Stimulated activated CD8-positive, alpha-beta memory T cell treated with anti-CD3 and anti-CD28 coated beads, Interleukin-15, amount 100 ng/mL, for 1 hour (primary cell): Measurements from ENCODE around the gene FHIT.
"Not testable (repeated sequence)": the region's sequence is repeated elsewhere in the genome, so short reads cannot be mapped to it uniquely, and the experiment has no call there.

Source experiments
- DNase-seq: peaks from one replicate; pipeline ENCODE4 v3.0.0-alpha.2; 2020; ENCODE audit warnings: low read depth

The FHIT gene

GRCh38 chr3:61111825-61112224, 139.4 kb downstream of the FHIT start:
- DNase-seq: no peak

- no peak for DNase-seq
These were observed 140.7 kb downstream of the FHIT start for GRCh38 chr3:61110576-61110975.

GRCh38 chr3:61108247-61109019, 142.8 kb downstream of the FHIT start:
- no peak for DNase-seq

DNA sequence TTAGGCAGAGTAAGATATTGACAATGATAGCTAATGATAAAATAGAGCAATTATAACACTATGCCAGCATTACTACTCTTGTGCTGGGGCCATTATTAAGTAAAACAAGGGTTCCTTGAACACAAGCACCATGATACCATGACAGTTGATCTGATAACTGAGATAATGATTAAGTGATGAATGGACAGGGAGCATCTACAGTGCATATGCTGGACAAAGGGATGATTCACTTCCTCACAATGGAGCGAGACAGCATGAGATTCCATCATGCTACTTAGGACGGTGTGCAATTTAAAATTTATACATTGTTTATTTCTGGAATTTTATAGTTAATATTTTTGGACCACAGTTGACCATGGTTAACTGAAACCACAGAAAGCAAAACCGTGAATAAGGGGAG, 156.6 kb downstream of the FHIT start:
- no peak for DNase-seq

DNA sequence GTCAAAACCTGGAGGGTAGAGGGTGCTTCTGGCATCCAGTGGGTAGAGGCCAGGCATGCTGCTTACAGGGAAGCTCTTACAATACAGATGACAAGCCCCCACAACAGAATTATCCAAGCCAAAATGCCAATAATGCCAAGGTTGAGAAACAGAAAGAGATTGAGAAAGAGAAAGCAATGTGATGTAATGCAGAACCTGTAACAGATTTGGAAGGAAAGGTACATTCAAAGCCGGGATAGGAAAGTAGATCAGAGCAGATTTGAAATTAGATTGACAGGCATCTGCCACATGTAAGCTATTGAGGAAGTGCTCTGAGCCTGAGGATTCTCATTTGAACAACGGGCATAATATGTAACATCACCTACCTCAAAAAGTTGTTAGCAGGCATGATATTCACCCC, 157.9 kb downstream of the FHIT start:
- DNase-seq: no peak

DNA sequence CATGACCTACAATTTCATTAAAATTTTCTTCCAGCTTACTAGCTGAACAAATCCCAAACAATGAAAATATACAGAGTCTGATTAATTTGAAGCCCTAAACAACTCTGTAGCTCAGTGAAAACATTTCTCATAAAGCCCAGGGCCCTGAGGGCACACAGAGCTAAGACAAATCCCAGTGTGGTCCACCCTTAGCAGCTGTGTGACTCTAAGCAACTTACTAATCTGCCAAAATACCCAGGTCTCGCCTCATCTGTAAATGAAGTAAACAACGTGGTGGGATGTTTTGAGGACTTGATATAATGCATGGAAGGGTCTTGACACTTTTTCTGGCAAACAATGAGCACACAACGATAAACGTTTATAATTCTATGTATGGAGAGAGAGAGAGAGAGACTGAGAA, 158.4 kb downstream of the FHIT start:
- no peak for DNase-seq

DNA sequence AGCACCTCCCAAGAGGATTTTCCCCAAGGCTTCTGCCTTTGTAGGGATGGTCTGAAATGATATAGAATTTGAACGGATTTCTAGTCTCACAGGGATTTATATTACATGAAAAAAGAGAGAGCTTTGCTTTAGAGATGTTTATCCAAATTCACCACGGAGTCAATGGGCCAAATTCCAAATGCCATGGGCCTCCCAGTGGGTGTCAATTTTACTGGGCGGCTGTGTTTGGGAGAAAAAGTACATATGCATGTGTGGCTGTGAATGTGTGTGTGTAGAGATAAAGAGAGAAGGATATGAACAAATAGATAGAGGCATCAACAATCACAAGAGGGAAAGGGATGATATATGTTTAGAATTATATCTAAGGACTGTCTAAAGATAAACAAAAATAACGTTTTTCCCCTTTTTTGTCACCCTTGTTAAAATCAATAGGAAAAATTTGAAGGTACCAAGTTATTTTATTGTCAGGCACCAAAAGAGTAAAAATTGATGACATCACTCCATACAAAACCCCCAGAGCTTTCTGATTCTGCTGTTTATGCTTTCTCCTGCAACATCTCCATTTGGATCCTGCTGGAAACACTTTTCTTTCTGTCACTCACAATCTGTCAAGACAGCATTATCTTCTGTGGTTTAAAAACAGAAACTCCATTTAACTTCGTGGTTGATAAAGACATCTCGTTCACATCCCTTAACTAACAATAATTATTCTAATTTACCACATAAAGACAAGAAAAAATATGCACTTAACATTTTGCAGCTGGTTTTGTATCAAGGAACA, 160.7 kb downstream of the FHIT start:
- DNase-seq: no peak

- DNase-seq: no peak
These were observed 163.8 kb downstream of the FHIT start for GRCh38 chr3:61087465-61087864.

DNA sequence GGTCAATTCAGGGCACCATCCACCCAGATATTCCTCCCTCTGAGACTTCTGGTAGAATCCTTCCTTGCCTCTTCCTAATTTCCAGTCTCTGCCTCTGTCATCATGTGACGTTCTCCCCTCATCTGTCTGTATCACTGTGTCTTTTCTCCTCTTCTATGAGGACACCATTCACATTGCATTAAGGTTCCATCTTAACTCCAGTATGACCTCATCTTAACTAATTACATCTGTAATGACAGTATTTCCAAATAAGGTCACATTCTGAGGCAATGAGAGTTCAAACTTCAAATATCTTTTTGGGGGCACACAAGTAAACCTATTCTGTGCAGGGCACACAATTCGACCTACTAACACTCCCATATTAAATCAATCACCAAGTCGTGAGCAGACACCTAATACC, 169.7 kb downstream of the FHIT start:
- no peak for DNase-seq

DNA sequence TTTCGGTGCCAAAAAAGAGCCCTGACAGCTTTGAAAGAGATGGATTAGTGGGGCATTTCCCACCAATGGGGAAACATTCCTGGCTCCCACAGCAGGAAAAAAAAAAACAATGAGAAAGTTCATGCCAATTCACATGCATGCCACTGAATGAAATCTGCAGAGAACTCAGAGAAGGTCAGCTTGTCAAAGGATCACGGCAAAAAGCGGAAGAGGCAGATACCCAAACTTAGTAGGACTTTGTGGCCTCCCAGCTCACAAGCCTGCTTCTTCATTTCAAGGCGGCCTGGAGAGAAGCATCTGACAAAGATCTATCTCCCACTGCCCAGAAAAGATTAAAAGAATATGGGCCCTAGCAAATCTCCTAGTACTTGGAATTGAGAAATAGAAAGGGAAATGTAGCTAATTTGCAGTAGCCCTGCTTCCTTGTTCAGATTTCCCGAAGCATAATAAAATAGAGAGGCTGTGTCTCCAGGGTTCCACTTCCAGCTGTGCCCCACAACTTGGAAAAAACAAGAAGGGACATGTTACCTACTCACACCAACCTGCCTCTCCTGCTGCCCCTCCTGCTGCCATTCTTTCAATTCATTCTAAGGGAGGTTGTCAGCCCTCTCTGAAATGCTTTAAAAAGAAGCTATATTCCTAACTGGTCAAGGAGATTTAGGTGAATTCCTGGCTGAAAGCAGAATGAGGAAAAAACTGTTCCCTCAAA, 170.4 kb downstream of the FHIT start:
- DNase-seq: no peak

DNA sequence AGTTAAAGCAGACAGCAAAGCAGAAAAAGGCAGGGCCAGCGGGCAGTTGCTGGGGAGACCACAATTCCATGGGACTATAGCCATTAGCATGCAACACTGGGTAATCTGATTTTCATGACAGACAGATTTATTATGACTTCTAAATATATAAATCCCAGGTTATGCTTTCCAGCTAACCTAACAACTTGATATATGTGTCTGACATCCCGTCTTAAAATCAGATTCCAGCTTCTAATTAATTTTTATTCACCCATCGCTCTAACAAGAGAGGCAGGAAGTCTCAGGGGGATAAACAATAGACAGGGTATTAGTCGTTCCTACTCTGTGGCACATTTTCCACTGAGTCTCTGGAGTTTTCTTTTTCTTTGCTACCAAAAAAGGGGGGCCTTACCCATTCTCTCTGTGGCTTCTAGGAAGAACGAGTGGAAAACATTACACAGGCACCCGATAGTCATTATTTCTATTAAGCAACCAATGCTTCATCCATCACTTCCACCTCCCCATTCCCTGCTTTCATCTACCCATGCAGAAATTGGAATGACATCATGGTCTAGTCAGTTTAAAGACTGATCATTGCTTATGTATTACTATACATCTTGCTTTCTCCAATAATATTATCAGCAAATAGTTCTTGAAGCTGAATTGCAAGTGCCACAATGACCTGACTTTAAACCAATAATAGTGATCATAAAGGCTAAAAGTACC, 173.1 kb downstream of the FHIT start:
- DNase-seq: no peak

- no peak for DNase-seq
These were observed 173.7 kb downstream of the FHIT start for GRCh38 chr3:61077551-61077950.

DNA sequence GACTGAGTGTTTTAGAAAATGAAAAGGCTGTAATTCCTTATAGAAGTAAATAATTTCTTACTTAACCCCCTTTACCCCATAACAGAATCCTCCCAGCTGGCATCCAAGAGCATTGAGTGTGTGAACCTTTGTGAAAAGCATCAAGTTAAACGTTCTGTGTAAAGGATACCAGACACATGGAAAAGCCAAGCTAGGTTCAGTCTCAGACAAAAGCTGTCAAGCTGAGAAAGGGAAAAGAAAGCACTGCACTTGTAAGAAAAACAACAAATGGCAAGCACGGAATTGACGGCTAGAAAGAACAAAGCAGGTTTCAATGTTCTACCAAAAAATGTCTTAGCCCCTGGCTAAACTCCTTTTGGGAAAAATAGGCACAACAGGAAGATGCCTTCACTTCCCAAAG, 176.5 kb downstream of the FHIT start:
- DNase-seq: no peak

- DNase-seq: no peak
These were observed 177.6 kb downstream of the FHIT start for GRCh38 chr3:61073566-61074165.

GRCh38 chr3:61068084-61068483, 183.2 kb downstream of the FHIT start:
- no peak for DNase-seq

- no peak for DNase-seq
These were observed 184.5 kb downstream of the FHIT start for GRCh38 chr3:61066800-61067199.

- DNase-seq: not testable (repeated sequence)
These were observed 185.0 kb downstream of the FHIT start for GRCh38 chr3:61066222-61066621.

DNA sequence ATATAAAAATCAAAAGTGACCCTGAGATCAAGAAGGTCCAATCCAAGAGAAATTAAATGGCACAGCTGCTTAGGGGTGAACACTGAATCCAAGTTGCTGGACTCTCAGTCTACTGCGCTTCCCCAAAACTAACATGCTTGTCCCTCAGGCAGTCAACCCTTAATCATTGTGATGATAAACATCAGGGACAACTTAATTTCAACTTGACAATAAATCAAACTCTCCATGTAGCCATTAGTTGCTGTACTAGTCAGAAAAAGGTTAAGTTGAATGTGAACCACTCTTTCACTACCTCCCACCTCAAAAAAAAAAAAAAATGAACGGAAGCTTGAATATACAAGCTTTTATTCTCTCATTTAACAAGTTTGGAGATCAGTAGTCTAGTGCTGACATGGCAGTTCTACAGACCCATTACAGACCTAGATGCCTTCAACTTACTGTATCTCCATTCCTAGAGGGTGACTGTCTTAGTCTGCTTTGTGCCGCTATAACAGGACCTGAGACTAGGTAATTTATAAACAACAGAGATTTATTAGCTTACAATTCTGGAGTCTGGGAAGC, 185.7 kb downstream of the FHIT start:
- no peak for DNase-seq

- no peak for DNase-seq
These were observed 190.0 kb downstream of the FHIT start for GRCh38 chr3:61061092-61061723.

DNA sequence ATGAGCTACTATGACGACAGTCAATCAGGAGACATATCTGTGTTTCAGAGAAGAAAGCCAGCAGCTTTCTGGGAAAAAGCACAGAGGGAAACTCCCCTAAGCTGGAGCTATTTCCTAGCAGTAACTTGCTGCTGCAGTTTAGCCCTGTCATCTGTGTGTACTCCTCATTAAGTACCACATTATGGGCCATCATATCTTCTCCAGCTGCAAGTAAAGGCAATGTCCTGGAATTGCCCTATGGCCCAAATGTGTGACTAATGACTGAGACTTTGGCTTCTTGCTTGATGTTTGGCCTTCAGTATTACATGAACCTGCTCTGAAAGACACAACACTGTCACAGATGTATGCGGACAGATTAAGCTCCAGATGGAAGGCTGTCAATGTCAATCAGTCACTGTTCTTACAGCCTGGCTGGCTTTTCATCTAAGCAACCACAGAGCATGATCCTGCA, 190.8 kb downstream of the FHIT start:
- DNase-seq: no peak

- DNase-seq: no peak
These were observed 192.4 kb downstream of the FHIT start for GRCh38 chr3:61058836-61059235.
